Astrocyte of the cerebellum (primary cell): Measurements from ENCODE around the gene ANKFY1.

Experiments used
- DNase-seq: peaks from one replicate; pipeline ENCODE4 v3.0.0-alpha.2; 2011; ENCODE audit warnings: low read depth
- H3K4me3 ChIP-seq: 2 replicates; pipeline ENCODE4 v1.5.1; 2011; ENCODE audit warnings: mild to moderate bottlenecking, low read depth, low read length, moderate library complexity
- in situ Hi-C: cut with HindIII; loops from 2 replicates; pipeline ENCODE4 v1.10.0; 2017; ENCODE audit warnings: low sequenced_read_pairs
- TF ChIP-seq, protein P1 (sequence below): IDR thresholded peaks from 2 replicates; pipeline ENCODE4 v1.5.1; 2012; ENCODE audit warnings: low read length, low read depth, moderate library complexity, mild to moderate bottlenecking; ENCODE audit errors: missing control alignments

The ANKFY1 gene

GRCh38 chr17:4220655-4221054 is 43.1 kb downstream of the ANKFY1 start:
- in situ Hi-C loops = loop anchor here (5.0 kb wide), 1 partner anchor 42 kb away; the partner anchor contains the start of gene ANKFY1
- DNase-seq = no peak
- H3K4me3 ChIP-seq = no peak overlapping the region
- TF ChIP-seq, protein P1, sequence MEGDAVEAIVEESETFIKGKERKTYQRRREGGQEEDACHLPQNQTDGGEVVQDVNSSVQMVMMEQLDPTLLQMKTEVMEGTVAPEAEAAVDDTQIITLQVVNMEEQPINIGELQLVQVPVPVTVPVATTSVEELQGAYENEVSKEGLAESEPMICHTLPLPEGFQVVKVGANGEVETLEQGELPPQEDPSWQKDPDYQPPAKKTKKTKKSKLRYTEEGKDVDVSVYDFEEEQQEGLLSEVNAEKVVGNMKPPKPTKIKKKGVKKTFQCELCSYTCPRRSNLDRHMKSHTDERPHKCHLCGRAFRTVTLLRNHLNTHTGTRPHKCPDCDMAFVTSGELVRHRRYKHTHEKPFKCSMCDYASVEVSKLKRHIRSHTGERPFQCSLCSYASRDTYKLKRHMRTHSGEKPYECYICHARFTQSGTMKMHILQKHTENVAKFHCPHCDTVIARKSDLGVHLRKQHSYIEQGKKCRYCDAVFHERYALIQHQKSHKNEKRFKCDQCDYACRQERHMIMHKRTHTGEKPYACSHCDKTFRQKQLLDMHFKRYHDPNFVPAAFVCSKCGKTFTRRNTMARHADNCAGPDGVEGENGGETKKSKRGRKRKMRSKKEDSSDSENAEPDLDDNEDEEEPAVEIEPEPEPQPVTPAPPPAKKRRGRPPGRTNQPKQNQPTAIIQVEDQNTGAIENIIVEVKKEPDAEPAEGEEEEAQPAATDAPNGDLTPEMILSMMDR = no peak

DNA sequence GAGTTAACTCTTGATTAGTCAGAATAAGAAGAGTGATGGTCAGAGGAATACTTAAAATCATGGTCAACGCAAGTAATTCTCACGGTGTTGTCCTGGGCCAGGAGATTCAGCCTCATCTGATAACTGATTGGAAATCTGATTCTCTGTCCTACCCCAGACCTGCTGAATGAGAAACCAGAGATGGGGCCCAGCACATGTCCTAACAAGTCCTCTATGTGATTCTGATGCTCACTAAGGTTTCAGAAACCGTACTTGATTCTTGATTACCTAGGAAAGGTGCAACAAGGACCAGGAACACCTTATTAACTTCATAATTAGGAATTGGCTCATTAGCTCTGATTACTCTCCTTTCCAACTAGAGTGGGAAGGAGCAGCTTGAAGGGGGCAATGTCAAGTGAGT is 44.5 kb downstream of the ANKFY1 start:
- TF ChIP-seq, protein P1 = no peak
- DNase-seq = no peak
- in situ Hi-C loops = no loop called here
- no peak overlapping the region for H3K4me3 ChIP-seq

GRCh38 chr17:4215882-4216570 is 47.8 kb downstream of the ANKFY1 start:
- DNase-seq = no peak
- in situ Hi-C loops = no loop called here
- H3K4me3 ChIP-seq = no peak overlapping the region
- TF ChIP-seq, protein P1 = no peak

DNA sequence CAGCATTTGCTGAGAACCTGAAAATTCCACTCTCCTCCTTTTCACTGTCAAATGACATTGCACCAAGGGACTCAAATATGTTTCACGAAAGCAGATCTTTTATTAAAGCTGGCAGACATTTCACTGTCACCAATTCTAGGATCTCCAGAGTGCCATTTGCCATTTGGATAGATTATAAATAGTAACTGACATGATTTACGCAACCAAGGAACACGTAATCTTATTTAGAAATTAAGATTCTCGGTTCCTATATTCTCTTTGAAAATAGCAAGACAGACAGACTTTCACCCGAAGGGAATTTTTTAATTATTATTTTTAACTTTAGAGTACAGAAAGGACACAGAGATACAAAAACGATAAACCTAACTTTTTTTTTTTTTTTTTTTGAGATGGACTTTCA is 49.6 kb downstream of the ANKFY1 start:
- no peak overlapping the region for H3K4me3 ChIP-seq
- TF ChIP-seq, protein P1 = no peak
- DNase-seq = no peak
- in situ Hi-C loops = no loop called here

DNA sequence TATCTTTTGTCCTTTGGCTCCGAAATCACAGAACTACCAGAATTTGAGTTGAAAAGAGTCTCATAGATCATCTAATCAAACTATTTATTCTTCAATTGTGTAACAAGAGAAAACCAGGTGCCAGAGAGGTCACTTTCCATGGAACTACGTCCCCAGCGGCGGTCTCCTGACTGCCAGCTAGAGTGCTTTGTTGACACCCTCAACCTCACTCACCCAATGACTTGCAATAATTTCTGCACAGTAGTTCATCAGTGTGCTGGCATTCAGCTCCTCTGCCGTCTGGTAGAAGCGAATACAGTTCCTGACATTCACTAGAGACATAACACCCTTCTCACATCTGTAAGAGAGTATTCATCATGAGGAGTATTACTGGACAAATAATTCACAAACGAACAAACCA is 54.2 kb downstream of the ANKFY1 start:
- in situ Hi-C loops = no loop called here
- TF ChIP-seq, protein P1 = no peak
- no peak overlapping the region for H3K4me3 ChIP-seq
- no peak for DNase-seq

DNA sequence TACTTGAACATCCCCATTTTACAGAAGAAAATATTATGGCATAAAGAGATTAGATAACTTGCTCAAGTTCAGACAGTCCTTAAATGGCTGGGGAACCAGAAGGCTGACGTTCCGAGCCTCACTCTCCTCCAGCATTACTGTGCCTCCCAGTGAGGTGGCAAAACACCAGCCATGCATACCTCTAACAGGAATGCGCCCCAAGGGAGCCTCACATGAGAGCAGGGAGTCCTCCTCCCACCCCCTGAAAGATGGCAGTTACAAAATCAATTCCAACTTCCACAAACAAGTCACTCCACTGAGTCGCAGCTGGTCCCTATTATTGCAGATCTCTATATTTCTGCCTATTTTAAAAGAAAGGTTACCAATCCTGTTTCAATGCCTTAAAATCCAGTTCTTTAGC is 55.5 kb downstream of the ANKFY1 start:
- in situ Hi-C loops = no loop called here
- no peak overlapping the region for H3K4me3 ChIP-seq
- DNase-seq = no peak
- TF ChIP-seq, protein P1 = no peak
